ENCODE data around the gene ZNF709. TPM values are rescaled to one million over a fixed set of nuclear protein-coding genes. Genes with fewer than 3 reads are reported as not detected.
A peak's percentile ranks its signal among the peaks of the same experiment; 100 is the strongest.

ZNF709 gene
- total and polyA plus RNA-seq, 2 of the 4 experiments (the other 2 are of a cell fraction) = 0.50 to 3.8 TPM

DNA sequence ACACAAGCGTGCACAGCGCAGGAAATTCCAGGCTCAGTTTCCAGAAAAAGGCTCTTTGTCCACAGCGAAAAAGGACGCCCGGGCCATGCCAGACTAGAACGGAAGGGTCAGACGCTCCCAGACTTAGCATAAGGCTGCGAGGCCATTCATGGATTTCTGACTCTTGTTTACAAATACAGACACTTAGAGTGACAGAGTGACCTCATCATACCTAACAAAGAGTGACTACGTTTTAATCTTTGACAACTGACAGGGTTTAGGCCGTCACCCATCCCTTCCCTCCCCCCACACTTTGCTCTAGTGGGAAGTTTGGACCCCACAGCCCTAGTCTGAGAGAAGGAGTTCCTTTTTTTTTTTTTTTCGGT, 418 bp upstream of the ZNF709 start:
- 2% methylated on average over 7 of the region's 11 CpGs; no CpG with 5 or more reads in 1 of the 2 experiments for WGBS, 2 experiments (ENCODE audit: extremely low coverage in 2 of 2, insufficient read length in 1 of 2)
- intact Hi-C loops (cut with micrococcal nuclease) = no loop called here

More for the DNA sequence above, 418 bp upstream of the ZNF709 start:
- H4K20me1 ChIP-seq (ENCODE audit: insufficient read depth, low read length) = no peaks in the 10 kb centered on the region; the same call in 1 of the 2 replicates
- H3K56ac ChIP-seq (ENCODE audit: extremely low read depth, insufficient read depth, low read length) = no peak overlapping the region
- H3K9me3 ChIP-seq (ENCODE audit: control insufficient read depth, insufficient read depth, low read length) = no peaks in the 10 kb centered on the region; the same call in 1 of the 2 replicates
- no peak overlapping the region for H2BK5ac ChIP-seq (ENCODE audit: low read depth, low read length, poor library complexity, severe bottlenecking)
- H2AK5ac ChIP-seq (ENCODE audit: low read depth, low read length) = no peak overlapping the region
- ATAC-seq (ENCODE audit: low read depth) = peak; percentile 41
- H3K79me1 ChIP-seq (ENCODE audit: low read depth in 1 of 2, low read length in 2 of 2) = peaks cover 21 to 24% of the 10 kb centered on the region in 2 experiments
- no TSS peak for BruUV-seq (replicated peaks)
- H3K4me1 ChIP-seq (ENCODE audit: control insufficient read depth, insufficient read depth, low read length) = peaks cover 6% of the 10 kb centered on the region
- ChIA-PET POLR2A (ENCODE audit: unreplicated experiment) (no interaction called here), CTCF (interaction anchor here (0.5 to 1.0 kb wide), 2 partner anchors 12 to 736 kb away, joined by 3 to 4 read pairs; no protein-coding TSS in a partner anchor)
- H3K9me1 ChIP-seq (ENCODE audit: insufficient read depth, low read length) = 0 out of 2 replicates have a peak, but pooled peaks cover 4% of the 10 kb centered on the region
- H3K4me2 ChIP-seq (ENCODE audit: low read depth, low read length) = peak overlapping the region; percentile 94
- in situ Hi-C loops (cut with MboI; ENCODE audit: low sequenced_read_pairs) (no loop called here), dilution Hi-C loops (cut with HindIII; ENCODE audit: low sequenced_read_pairs, unreplicated experiment) (no loop called here)
- H3K14ac ChIP-seq (replicated peaks; ENCODE audit: low read depth, low read length) = no peak overlapping the region; the same call in 1 of the 2 replicates
- H4K91ac ChIP-seq (ENCODE audit: insufficient read depth, low read depth, low read length) = no peak overlapping the region
- no peak overlapping the region for H3K4ac ChIP-seq (ENCODE audit: low read depth, low read length)
- peak overlapping the region; percentile 44; the same call in 1 of the 2 replicates for H3K23ac ChIP-seq (ENCODE audit: low read depth, low read length)
- H3K36me3 ChIP-seq (ENCODE audit: control insufficient read depth, insufficient read depth, low read length) = no peaks in the 10 kb centered on the region
- no peak overlapping the region for H2BK120ac ChIP-seq (ENCODE audit: low read depth, low read length)
- peak overlapping the region; percentile 52 for H3K9ac ChIP-seq (ENCODE audit: low read depth, low read length)
- H3K27ac ChIP-seq (ENCODE audit: insufficient read depth, low read length) = peak overlapping the region; percentile 29
- no peak overlapping the region for H2BK15ac ChIP-seq (ENCODE audit: low read depth, low read length)
- H2BK20ac ChIP-seq (ENCODE audit: low read depth, low read length) = no peak overlapping the region
- no peak for DNase-seq
- no peak overlapping the region for H3K18ac ChIP-seq (ENCODE audit: low read depth, low read length)
- no peaks in the 10 kb centered on the region for H3K27me3 ChIP-seq (ENCODE audit: control insufficient read depth, insufficient read depth, low read length)
- H4K8ac ChIP-seq (ENCODE audit: low read depth in 2 of 2, low read length in 2 of 2) = peak overlapping the region; percentile 42 to 85
- H4K5ac ChIP-seq (ENCODE audit: low read depth, low read length) = peak overlapping the region; percentile 72
- no peak overlapping the region for H2AK9ac ChIP-seq (replicated peaks; ENCODE audit: low read depth, low read length, poor library complexity)
- TF ChIP-seq MAZ (IDR thresholded peaks at IDR 0.05; ENCODE audit: borderline replicate concordance, low read depth, low read length) (no peak), ELK1 (IDR thresholded peaks at IDR 0.05; ENCODE audit: borderline replicate concordance, low read depth, low read length) (no peak), NFE2L2 (IDR thresholded peaks at IDR 0.05; ENCODE audit: low read depth, low read length) (no peak), USF2 (IDR thresholded peaks at IDR 0.05; ENCODE audit: low read depth, low read length) (no peak), MXI1 (IDR thresholded peaks at IDR 0.05; ENCODE audit: borderline replicate concordance, low read depth, low read length) (no peak), FOS (IDR thresholded peaks at IDR 0.05; ENCODE audit: low read depth, low read length) (no peak), SMC3 (IDR thresholded peaks at IDR 0.05; ENCODE audit: low read depth, low read length) (no peak), CTCF (conservative IDR thresholded peaks at IDR 0.05; ENCODE audit: low read depth, low read length) (no peak)
- peak overlapping the region; percentile 91 for H2AFZ ChIP-seq (replicated peaks; ENCODE audit: low read length, poor library complexity)
- peak overlapping the region; percentile 88 for H3K4me3 ChIP-seq (ENCODE audit: insufficient read depth, low read depth, low read length)
